GM12892 (cell line): ENCODE measurements around the gene IPO11.

Source experiments
- POLR2A ChIP-seq: IDR thresholded peaks from 2 replicates; pipeline ENCODE4 v1.6.1; 2011; ENCODE audit warnings: low read depth, low read length, control low read depth
- POLR2AphosphoS5 ChIP-seq: IDR thresholded peaks from 2 replicates; pipeline ENCODE4 v1.6.1; 2011; ENCODE audit warnings: low read depth, low read length, control low read depth
- TAF1 ChIP-seq: IDR thresholded peaks from 2 replicates; pipeline ENCODE4 v1.6.1; 2011; ENCODE audit warnings: low read depth, mild to moderate bottlenecking, control low read depth, low read length, borderline replicate concordance

DNA sequence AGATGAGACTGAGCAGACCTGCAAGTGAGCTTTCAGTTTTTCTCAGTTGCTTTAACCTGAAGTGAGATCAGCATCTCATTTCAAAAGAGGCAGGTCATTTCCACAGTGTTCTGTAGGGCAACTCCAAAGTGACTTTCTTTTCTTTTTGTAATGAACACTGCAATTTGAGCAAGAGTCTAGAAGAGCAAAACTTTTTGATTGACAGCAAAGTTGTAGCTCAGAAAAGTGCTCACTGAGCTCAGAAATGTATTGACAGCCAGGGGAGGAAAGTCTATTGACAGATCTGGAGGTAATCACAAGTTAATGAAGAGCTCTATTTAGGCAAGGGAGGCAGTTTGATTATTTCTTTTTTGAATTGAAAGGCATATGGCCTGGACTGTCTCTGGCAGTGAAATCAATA, 220.7 kb downstream of the IPO11 start:
- TF ChIP-seq POLR2A (no peak), POLR2AphosphoS5 (no peak), TAF1 (no peak)
